Measurements from ENCODE around the gene STX5.

- TF ChIP-seq, protein P1, sequence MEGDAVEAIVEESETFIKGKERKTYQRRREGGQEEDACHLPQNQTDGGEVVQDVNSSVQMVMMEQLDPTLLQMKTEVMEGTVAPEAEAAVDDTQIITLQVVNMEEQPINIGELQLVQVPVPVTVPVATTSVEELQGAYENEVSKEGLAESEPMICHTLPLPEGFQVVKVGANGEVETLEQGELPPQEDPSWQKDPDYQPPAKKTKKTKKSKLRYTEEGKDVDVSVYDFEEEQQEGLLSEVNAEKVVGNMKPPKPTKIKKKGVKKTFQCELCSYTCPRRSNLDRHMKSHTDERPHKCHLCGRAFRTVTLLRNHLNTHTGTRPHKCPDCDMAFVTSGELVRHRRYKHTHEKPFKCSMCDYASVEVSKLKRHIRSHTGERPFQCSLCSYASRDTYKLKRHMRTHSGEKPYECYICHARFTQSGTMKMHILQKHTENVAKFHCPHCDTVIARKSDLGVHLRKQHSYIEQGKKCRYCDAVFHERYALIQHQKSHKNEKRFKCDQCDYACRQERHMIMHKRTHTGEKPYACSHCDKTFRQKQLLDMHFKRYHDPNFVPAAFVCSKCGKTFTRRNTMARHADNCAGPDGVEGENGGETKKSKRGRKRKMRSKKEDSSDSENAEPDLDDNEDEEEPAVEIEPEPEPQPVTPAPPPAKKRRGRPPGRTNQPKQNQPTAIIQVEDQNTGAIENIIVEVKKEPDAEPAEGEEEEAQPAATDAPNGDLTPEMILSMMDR (IDR thresholded peaks at IDR 0.05; ENCODE audit: low read depth, low read length, poor library complexity, severe bottlenecking), result no peak
- TF ChIP-seq EZH2phosphoT487 (IDR thresholded peaks at IDR 0.05; ENCODE audit: borderline replicate concordance, low read length), result no peak
These were observed 53.4 kb downstream of the STX5 start for GRCh38 chr11:62778441-62778840.
